Bone marrow (tissue), 2 donors: ENCODE results near the gene CCNQ.

Experiments
- DNase-seq, 2 donors: peaks; one replicate each; lab custom pipeline; 2025; lab: John Stamatoyannopoulos, UW

The CCNQ gene

GRCh38 chrX:153598541-153599191 is at the start of gene CCNQ:
Gene CCNQ, minus strand, starts transcription at chrX:153599139. Its CDS starts 66 bp downstream, at chrX:153599073.
- DNase-seq, result peak in 1 of 2 donors; percentile 9

GRCh38 chrX:153647461-153648357 is 48.8 kb upstream of the CCNQ start:
- no peak for DNase-seq

GRCh38 chrX:153646620-153647373 is 47.9 kb upstream of the CCNQ start, which contains the start of gene DUSP9:
Gene DUSP9, plus strand, starts transcription at chrX:153647203. Its CDS starts 751 bp downstream, at chrX:153647954.
- DNase-seq, result no peak

GRCh38 chrX:153645921-153646488 is 47.1 kb upstream of the CCNQ start:
- no peak for DNase-seq

- DNase-seq, result no peak
These were observed 46.2 kb upstream of the CCNQ start for GRCh38 chrX:153645151-153645550.

- no peak for DNase-seq
These were observed 45.6 kb upstream of the CCNQ start for GRCh38 chrX:153644356-153645125.

GRCh38 chrX:153643431-153644351 is 44.8 kb upstream of the CCNQ start:
- no peak for DNase-seq

- no peak for DNase-seq
These were observed 43.9 kb upstream of the CCNQ start for GRCh38 chrX:153642655-153643430.

GRCh38 chrX:153642051-153642654 is 43.2 kb upstream of the CCNQ start:
- no peak for DNase-seq

GRCh38 chrX:153641627-153642026 is 42.7 kb upstream of the CCNQ start:
- no peak for DNase-seq

GRCh38 chrX:153640736-153641575 is 42.0 kb upstream of the CCNQ start:
- no peak for DNase-seq

GRCh38 chrX:153640045-153640686 is 41.2 kb upstream of the CCNQ start:
- DNase-seq, result no peak

- DNase-seq, result no peak
These were observed 40.5 kb upstream of the CCNQ start for GRCh38 chrX:153639177-153640044.

- DNase-seq, result no peak
These were observed 39.7 kb upstream of the CCNQ start for GRCh38 chrX:153638436-153639176.

GRCh38 chrX:153638041-153638371 is 39.1 kb upstream of the CCNQ start:
- DNase-seq, result no peak
